Measurements from ENCODE around the gene CTNNBL1.
"Not testable (repeated sequence)": the region's sequence is repeated elsewhere in the genome, so short reads cannot be mapped to it uniquely, and the experiment has no call there.

CTNNBL1 gene

GRCh38 chr20:37711994-37712964 lies 18.4 kb downstream of the CTNNBL1 start:
- no peak for DNase-seq (ENCODE audit: low spot score)

- DNase-seq (ENCODE audit: low spot score), result no peak
Observed at GRCh38 chr20:37713396-37713795, 19.6 kb downstream of the CTNNBL1 start.

- no peak for DNase-seq (ENCODE audit: low spot score)
Observed at GRCh38 chr20:37714978-37715672, 21.3 kb downstream of the CTNNBL1 start.

- DNase-seq (ENCODE audit: low spot score), result no peak
Observed at GRCh38 chr20:37721751-37722150, 27.9 kb downstream of the CTNNBL1 start.

- not testable (repeated sequence) for DNase-seq (ENCODE audit: low spot score)
Observed at GRCh38 chr20:37722312-37722711, 28.5 kb downstream of the CTNNBL1 start.

- DNase-seq (ENCODE audit: low spot score), result no peak
Observed at GRCh38 chr20:37723668-37724067, 29.8 kb downstream of the CTNNBL1 start.

GRCh38 chr20:37725165-37725564 lies 31.3 kb downstream of the CTNNBL1 start:
- DNase-seq (ENCODE audit: low spot score), result no peak

- no peak for DNase-seq (ENCODE audit: low spot score)
Observed at GRCh38 chr20:37725855-37726254, 32.0 kb downstream of the CTNNBL1 start.

GRCh38 chr20:37726321-37726720 lies 32.5 kb downstream of the CTNNBL1 start:
- no peak for DNase-seq (ENCODE audit: low spot score)

- no peak for DNase-seq (ENCODE audit: low spot score)
Observed at GRCh38 chr20:37726971-37727956, 33.4 kb downstream of the CTNNBL1 start.

GRCh38 chr20:37727957-37728634 lies 34.3 kb downstream of the CTNNBL1 start:
- DNase-seq (ENCODE audit: low spot score), result peak; percentile 30

- no peak for DNase-seq (ENCODE audit: low spot score)
Observed at GRCh38 chr20:37728635-37728983, 34.8 kb downstream of the CTNNBL1 start.

GRCh38 chr20:37729452-37729851 lies 35.6 kb downstream of the CTNNBL1 start:
- DNase-seq (ENCODE audit: low spot score), result no peak

GRCh38 chr20:37729909-37730308 lies 36.1 kb downstream of the CTNNBL1 start:
- DNase-seq (ENCODE audit: low spot score), result no peak

- no peak for DNase-seq (ENCODE audit: low spot score)
Observed at GRCh38 chr20:37733416-37733815, 39.6 kb downstream of the CTNNBL1 start.

GRCh38 chr20:37734228-37734985 lies 40.6 kb downstream of the CTNNBL1 start:
- peak; percentile 61 for DNase-seq (ENCODE audit: low spot score)

- DNase-seq (ENCODE audit: low spot score), result no peak
Observed at GRCh38 chr20:37735541-37735940, 41.7 kb downstream of the CTNNBL1 start.

- DNase-seq (ENCODE audit: low spot score), result no peak
Observed at GRCh38 chr20:37736132-37736531, 42.3 kb downstream of the CTNNBL1 start.

- DNase-seq (ENCODE audit: low spot score), result no peak
Observed at GRCh38 chr20:37737826-37738420, 44.1 kb downstream of the CTNNBL1 start.

GRCh38 chr20:37741055-37741454 lies 47.2 kb downstream of the CTNNBL1 start:
- peak; percentile 7 for DNase-seq (ENCODE audit: low spot score)
